Stimulated activated memory B cell treated with anti-CD40 and anti-IgM and Interleukin-4, amounts not matched to agents 10 μg/mL and 1 μg/mL and 100 μg/mL, for 72 hours (primary cell): ENCODE measurements around the gene XCR1.

Experiments
- ATAC-seq: fragments of 150-1000 bp; cut with Tn5 transposase; 2 replicates; pipeline ENCODE4 v1.10.0; 2021
- H3K27ac Mint-ChIP-seq: one replicate; pipeline ENCODE4 v1.8.0; 2022; ENCODE audit warnings: mild to moderate bottlenecking, mixed read lengths
- H3K27me3 Mint-ChIP-seq: one replicate; pipeline ENCODE4 v1.8.0; 2022; ENCODE audit warnings: mixed read lengths
- H3K36me3 Mint-ChIP-seq: one replicate; pipeline ENCODE4 v1.8.0; 2022; ENCODE audit warnings: mixed read lengths
- H3K4me1 Mint-ChIP-seq: one replicate; pipeline ENCODE4 v1.8.0; 2022; ENCODE audit warnings: mixed read lengths
- H3K4me3 Mint-ChIP-seq: one replicate; pipeline ENCODE4 v1.8.0; 2022; ENCODE audit warnings: mild to moderate bottlenecking, moderate library complexity, mixed read lengths
- H3K9me3 Mint-ChIP-seq: one replicate; pipeline ENCODE4 v1.8.0; 2022; ENCODE audit warnings: mixed read lengths

XCR1 gene

DNA sequence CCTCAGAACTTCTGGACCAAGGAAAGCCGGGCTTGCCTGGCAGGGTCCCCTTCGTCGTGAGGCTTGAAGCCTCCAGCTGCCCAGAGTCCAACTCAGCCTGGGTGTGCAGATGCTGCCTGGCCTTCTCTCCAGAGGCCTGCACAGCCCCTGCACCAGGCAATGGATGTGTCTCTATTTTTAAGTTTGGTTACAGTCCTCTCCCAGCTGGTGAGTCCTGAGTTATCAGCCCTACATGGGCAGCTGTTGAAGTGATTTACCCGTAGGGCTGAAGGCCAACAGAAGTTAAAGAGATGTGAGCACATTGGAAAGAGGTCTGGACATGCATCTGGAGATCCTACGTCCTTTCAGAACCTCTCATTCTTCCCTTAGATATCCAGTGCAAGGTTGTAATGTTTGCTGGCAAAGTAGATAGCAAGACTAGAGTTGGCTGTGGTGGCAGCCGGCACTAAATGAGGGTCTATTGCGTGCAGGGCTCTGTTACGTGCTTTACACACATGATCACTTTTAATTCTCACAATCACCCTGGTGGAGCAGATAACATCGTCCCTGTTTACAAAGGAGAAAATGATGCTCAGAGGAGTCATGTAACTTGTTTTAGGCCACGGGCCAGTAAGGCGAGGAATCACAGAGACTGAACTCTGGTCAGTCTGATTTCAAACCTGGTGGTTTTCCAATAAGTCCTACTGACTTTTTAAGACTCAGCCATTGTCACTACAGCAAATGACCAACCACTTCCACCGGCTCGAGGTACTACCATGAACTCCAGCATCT, 41.6 kb downstream of the XCR1 start:
- Mint-ChIP-seq H3K27me3 (no peaks in the 10 kb centered on the region), H3K4me1 (peaks cover 52% of the 10 kb centered on the region), H3K9me3 (no peaks in the 10 kb centered on the region), H3K4me3 (no peak overlapping the region), H3K36me3 (peaks cover 22% of the 10 kb centered on the region), H3K27ac (no peak overlapping the region)
- ATAC-seq: no peak

DNA sequence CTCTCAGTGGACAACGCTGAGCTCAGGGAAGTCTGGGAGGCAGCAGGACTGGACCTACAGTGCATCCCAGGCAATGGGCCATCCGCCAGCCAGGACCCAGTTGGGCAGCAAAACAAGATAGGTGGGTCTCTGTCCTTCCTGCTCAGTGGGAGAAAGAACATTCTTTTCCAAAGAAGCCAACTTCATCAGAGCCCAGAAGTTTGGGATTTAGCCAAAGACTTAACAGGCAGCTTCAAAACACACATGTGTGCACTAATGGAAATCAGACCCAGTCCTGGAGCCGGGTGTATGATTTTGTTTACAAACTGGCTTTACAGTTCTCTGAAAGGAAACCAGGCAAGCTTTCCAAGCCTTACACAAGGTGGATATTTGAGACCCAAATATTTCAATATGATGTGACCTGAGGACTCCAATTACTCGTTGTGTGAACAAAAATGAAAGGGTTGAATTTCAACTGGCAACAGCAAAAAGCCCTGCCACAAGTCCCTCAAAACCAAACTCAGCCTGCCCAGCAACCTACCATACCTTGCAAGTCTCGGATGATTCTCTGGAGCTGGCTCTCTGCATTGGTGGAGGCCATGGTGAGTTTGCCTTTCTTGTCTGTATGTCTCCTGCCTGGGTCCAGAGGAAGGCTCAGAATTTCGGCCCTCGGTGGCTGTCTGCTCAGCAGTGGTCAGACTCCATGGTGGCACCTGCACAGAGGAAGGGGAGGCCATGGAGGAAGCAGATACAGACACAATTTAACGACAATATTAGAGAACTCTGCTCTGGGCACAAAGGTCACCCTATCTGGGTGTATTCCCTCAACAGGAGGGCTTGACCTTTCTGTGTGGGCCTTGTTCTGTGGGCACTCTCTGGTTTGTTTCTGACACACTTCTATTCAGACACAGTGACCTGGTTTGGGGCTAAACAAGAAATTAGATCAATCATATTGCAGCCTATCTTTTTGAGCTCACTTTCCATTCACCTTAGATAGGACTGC, 42.7 kb downstream of the XCR1 start:
- peaks cover 48% of the 10 kb centered on the region for H3K4me1 Mint-ChIP-seq

DNA sequence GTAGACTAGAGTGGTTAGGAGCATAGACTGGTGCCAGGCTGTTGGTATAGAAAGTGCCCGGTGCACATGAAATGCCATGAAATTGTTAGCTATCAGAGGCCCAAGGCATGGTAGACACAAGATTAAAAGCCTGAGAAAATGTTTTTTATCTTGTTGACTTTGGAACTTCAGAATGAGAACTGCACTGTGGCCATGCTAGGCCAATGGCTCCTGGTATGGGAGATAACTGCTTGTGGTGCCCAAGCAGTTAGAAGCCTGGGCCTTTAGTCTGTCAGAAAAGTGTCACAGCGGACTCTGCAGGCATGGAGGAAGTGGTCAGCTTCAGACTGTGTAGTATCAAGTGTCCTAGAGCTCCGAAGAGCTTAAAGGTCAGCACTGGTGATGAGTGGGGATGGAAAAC, 43.5 kb downstream of the XCR1 start:
- Mint-ChIP-seq H3K27ac (no peak overlapping the region), H3K4me1 (peaks cover 46% of the 10 kb centered on the region), H3K27me3 (no peaks in the 10 kb centered on the region), H3K36me3 (peaks cover 24% of the 10 kb centered on the region), H3K4me3 (no peak overlapping the region), H3K9me3 (no peaks in the 10 kb centered on the region)
- no peak for ATAC-seq

More for the DNA sequence above, 42.7 kb downstream of the XCR1 start:
- no peaks in the 10 kb centered on the region for H3K27me3 Mint-ChIP-seq
- no peak overlapping the region for H3K27ac Mint-ChIP-seq
- no peak overlapping the region for H3K4me3 Mint-ChIP-seq
- no peak for ATAC-seq
- H3K9me3 Mint-ChIP-seq: no peaks in the 10 kb centered on the region
- peaks cover 22% of the 10 kb centered on the region for H3K36me3 Mint-ChIP-seq

DNA sequence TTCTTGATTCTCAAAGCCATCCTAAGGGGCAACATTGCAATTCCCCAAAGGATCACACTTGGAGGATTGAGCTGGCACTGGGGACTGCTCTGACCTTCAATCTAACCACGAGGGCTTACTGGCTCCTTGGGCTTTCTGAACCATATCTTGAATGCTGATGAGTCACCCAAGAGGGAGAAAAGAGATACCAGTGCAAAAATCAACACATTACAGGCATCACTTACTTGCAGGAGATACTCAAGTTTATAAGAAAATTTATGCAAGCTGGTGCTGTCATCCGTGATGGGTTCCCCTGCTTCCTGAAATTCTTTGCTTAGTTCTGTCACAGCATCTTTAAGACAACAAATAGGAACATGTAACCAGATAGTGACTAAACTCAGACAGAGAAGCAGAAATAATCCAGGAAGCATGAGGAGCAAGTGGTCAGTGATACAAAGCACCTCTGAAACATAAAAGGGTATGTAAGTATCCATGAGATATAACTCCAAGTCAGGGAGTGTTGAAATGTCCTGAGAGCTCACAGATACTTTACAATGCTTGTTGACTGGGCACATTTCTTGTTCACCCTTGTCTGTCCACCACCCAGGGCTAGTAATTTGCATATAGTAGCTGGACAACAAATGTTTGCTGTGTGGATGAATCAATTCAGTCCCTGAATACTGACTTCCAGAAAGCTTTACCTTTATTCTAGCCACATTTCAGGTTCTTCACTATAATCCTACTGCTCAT, 45.8 kb downstream of the XCR1 start:
- peak overlapping the region; percentile 25 for H3K4me3 Mint-ChIP-seq
- no peaks in the 10 kb centered on the region for H3K9me3 Mint-ChIP-seq
- H3K27me3 Mint-ChIP-seq: no peaks in the 10 kb centered on the region
- ATAC-seq: peak; percentile 68
- H3K4me1 Mint-ChIP-seq: peaks cover 32% of the 10 kb centered on the region
- peaks cover 34% of the 10 kb centered on the region for H3K36me3 Mint-ChIP-seq
- peak overlapping the region; percentile 26 for H3K27ac Mint-ChIP-seq

DNA sequence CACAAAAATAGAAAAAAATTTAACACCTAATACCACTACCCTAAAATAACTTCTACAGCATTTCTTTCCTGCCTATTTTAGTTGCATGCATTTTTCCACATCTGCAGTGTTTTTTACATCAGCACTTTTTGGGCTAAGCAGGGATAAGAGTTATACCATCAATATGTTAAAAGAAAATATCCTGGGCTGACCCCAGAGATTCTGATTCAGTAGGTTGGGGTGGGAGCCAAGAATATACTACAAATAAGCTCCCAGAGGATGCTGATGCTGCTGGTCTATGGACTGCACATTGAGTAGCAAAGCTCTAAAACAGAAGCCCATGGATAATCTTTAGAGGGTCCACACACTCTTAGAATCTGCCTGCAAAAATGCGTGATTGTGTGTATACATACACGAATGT, 46.5 kb downstream of the XCR1 start:
- peaks cover 40% of the 10 kb centered on the region for H3K36me3 Mint-ChIP-seq
- no peaks in the 10 kb centered on the region for H3K9me3 Mint-ChIP-seq
- no peaks in the 10 kb centered on the region for H3K27me3 Mint-ChIP-seq
- H3K4me1 Mint-ChIP-seq: peaks cover 26% of the 10 kb centered on the region
- H3K4me3 Mint-ChIP-seq: no peak overlapping the region
- H3K27ac Mint-ChIP-seq: peak overlapping the region; percentile 26
- no peak for ATAC-seq

DNA sequence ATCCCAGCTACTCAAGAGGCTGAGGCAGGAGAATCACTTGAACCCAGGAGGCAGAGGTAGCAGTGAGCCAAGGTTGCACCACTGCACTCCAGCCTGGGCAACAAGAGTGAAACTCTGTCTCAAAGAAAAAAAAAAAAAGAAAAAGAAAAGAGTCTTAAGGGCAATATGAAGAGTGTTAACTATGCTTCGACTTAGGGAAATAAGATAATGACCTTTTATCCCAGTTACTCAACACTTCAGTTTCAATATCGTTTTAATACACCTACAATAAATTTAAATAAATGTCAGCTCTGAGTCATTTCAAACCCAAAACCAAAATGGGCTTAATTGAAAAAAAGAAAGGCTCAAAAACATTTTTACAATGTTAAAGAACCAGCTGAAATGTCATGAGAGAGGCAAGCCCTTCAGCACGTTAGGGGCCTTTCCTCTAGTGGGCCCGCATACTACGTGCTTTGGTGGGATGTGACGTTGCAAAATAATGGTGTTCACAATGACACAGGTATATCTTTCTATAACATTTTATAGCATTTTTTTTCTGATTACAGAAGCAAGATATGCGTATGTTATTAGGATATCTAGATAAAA, 47.0 kb downstream of the XCR1 start:
- Mint-ChIP-seq H3K4me3 (no peak overlapping the region), H3K27ac (peak overlapping the region; percentile 67), H3K36me3 (peaks cover 45% of the 10 kb centered on the region), H3K4me1 (peaks cover 26% of the 10 kb centered on the region), H3K9me3 (no peaks in the 10 kb centered on the region), H3K27me3 (no peaks in the 10 kb centered on the region)
- ATAC-seq: peak; percentile 59

DNA sequence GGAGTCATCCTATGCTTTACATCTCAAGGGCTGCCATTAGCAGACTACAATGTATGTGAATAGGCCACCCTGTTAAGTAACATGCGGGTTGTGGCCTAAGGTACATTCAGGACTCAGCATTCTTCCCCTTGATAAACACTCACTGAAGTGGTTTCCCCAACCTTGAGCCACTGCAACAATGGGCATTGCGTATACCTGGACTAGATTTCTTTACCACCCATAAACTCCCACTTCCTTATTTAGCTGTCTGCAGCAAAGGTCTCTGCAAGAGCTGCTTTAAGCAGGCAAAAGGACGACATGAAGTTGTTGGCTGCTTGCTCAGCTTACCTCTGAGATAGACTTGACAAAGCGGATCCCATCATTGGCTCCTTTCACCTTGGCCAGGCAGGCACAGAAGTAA, 47.9 kb downstream of the XCR1 start:
- H3K4me1 Mint-ChIP-seq: peaks cover 26% of the 10 kb centered on the region
- peaks cover 53% of the 10 kb centered on the region for H3K36me3 Mint-ChIP-seq
- H3K27me3 Mint-ChIP-seq: no peaks in the 10 kb centered on the region
- peak; percentile 87 for ATAC-seq
- no peaks in the 10 kb centered on the region for H3K9me3 Mint-ChIP-seq
- H3K27ac Mint-ChIP-seq: peak overlapping the region; percentile 67
- peak overlapping the region; percentile 21 for H3K4me3 Mint-ChIP-seq

DNA sequence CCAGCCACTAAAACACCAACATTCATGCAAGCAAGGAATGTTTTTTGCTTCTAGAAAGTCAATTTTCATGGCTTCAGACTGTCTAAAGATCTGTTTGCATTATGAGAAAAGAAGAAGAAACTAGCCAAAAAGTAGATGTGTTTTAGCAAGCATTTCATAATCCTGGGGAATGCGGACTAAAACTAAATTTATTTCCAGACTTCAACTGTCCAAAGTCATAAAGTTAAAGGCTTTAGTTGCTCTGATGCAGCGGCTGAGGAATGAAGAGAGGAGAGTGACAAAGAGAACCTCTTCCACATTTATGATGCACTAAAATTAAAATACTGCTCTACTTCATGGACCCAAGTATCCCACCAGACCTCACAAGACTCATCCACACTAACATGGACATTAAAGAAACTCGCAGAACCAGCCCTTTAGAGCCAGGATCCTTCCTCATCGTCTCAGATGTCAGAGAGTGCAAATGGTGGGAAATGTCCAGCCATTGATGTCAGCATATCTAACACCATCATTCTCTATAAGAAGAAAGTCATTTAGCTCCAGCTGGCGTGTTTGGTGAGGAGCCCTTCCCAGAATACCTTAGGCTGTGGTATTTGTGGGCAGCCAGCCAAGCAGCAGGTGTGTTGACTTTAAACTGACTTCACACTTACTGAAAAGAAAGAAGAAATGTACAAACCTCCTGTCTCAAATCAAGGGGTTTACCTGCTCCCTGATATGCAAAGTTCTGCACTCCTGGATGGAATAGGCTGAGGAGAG, 49.1 kb downstream of the XCR1 start:
- H3K4me3 Mint-ChIP-seq: no peak overlapping the region
- H3K27ac Mint-ChIP-seq: peak overlapping the region; percentile 67
- peaks cover 26% of the 10 kb centered on the region for H3K4me1 Mint-ChIP-seq
- no peaks in the 10 kb centered on the region for H3K9me3 Mint-ChIP-seq
- no peaks in the 10 kb centered on the region for H3K27me3 Mint-ChIP-seq
- ATAC-seq: no peak
- peaks cover 45% of the 10 kb centered on the region for H3K36me3 Mint-ChIP-seq

DNA sequence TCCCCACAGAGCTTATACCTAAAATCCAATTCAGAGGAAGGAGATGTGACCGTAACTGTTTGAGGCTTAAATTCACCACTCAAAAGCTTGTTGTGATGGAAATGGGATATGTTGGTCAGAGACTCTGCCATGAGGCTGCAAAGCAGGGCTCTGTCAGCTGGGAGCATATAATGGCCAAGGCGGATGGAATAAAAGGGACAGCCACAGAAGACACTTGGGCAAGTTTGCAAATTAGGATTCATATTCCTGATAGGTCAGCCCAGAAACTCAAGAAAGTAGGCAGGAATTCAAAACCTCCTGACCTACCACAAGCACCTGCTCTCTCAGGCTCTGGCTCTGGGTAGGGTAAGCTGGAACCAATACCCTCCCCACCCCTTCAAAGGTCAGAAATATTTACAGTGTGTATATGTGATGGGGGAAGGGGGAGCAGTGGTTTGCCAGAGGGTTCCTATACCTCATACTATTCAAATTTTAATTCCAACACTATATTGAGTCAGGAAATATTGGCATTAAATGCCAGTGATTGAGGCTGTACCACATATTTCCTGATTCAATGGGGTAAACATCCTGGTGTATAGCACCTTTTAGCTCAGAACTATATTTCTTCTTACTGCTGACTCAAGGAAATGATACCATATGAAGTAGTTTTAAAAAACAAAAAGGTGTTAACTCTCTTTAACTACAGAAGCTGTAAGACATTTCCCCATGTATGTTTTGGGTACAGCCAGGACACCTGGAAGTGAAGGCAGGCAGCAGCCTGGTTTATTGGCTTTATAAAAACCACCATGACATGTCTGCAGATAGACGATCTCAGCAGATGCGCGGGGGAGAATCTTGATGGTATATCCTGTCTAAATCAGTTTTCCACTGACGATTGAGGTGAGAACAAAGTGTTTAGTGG, 50.8 kb downstream of the XCR1 start:
- peaks cover 40% of the 10 kb centered on the region for H3K4me1 Mint-ChIP-seq
- no peaks in the 10 kb centered on the region for H3K9me3 Mint-ChIP-seq
- peaks cover 36% of the 10 kb centered on the region for H3K36me3 Mint-ChIP-seq
- ATAC-seq: no peak
- no peak overlapping the region for H3K27ac Mint-ChIP-seq
- no peak overlapping the region for H3K4me3 Mint-ChIP-seq
- H3K27me3 Mint-ChIP-seq: no peaks in the 10 kb centered on the region

DNA sequence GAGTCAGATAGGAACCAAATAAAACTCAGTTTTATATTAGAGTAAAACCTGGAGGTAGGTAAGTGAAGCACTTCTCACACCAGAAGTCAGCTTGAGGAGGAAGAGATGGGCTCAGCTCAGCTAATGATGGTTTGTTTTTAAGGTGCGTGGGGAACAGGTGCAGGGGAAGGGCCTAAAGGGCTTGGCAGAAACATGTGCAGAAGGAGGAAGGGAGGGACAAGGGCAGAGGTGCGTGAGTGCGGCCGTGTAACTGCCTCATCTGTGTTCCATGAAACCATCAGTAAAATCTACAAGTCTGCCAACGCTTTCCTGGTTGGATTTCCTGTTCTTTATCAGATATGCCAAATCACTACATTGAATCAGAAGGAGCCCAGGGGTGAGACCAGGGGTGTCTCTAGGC, 51.6 kb downstream of the XCR1 start:
- ATAC-seq: no peak
- Mint-ChIP-seq H3K36me3 (peaks cover 37% of the 10 kb centered on the region), H3K27me3 (no peaks in the 10 kb centered on the region), H3K4me1 (peaks cover 34% of the 10 kb centered on the region), H3K9me3 (no peaks in the 10 kb centered on the region), H3K4me3 (no peak overlapping the region), H3K27ac (peak overlapping the region; percentile 46)

DNA sequence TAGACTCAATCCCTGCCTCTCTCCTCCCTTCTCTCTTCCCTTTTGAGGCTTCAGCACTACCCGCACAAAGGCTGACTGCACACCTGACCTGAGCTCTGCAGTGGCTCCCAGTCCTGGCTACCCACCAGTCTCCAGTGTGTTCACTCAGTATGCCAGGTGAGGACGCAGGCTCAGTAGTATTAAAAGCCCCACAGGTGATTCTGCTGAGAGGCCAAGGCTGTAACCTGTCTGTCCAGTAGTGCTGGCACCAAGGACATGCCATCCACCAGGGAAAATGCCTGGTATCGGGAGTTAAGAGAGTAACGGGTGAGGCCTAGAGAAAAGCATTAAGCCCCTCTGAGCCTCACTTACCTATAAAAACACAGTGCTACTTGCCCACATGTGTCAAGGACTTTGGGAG, 52.6 kb downstream of the XCR1 start:
- H3K4me1 Mint-ChIP-seq: peaks cover 28% of the 10 kb centered on the region

DNA sequence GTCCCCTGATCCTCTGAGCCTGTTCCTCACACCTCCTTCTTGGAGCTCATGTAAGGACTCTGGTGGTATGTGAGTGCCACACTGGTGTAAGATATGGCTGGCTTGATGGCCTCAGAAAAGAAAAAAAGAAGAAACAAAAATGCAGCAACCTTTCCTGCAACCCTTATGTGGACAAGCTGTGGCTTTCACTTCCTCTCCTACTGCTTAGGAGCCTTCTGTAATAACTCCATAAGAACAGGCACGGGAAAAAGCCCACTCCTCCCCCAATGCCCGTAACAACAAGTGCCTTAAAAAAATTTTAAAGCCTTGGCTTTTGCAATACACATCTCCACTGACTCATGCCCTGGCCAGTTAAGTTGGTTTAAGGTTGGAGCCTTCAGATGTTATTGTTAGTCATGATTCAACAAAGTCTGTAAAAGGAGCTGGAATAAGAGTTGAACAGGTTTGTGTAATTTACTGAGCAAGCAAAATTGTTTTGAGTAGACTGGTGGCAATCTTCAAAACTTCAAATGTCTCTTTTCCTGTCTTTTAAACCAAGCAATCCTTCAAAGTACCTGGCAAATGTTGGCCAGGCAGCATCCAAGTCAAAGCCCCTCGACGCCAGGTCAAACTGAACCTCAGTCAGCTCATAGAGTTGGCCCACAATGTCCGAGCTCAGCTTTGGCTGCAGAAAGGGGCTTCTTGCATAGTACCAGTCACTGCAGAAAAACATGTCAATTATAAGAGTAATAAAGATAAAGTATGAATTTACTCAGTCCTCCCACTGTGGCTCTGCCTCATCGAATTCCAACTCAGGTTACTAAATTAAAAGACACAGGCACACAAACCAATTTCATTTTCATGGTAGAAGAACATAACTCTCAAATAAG, 54.5 kb downstream of the XCR1 start:
- no peaks in the 10 kb centered on the region for H3K9me3 Mint-ChIP-seq
- no peak overlapping the region for H3K27ac Mint-ChIP-seq
- peaks cover 24% of the 10 kb centered on the region for H3K4me1 Mint-ChIP-seq
- ATAC-seq: peak; percentile 88
- H3K27me3 Mint-ChIP-seq: no peaks in the 10 kb centered on the region
- peaks cover 38% of the 10 kb centered on the region for H3K36me3 Mint-ChIP-seq
- H3K4me3 Mint-ChIP-seq: no peak overlapping the region

More for the DNA sequence above, 52.6 kb downstream of the XCR1 start:
- Mint-ChIP-seq H3K27ac (no peak overlapping the region), H3K4me3 (no peak overlapping the region), H3K9me3 (no peaks in the 10 kb centered on the region), H3K36me3 (peaks cover 43% of the 10 kb centered on the region), H3K27me3 (no peaks in the 10 kb centered on the region)
- no peak for ATAC-seq

DNA sequence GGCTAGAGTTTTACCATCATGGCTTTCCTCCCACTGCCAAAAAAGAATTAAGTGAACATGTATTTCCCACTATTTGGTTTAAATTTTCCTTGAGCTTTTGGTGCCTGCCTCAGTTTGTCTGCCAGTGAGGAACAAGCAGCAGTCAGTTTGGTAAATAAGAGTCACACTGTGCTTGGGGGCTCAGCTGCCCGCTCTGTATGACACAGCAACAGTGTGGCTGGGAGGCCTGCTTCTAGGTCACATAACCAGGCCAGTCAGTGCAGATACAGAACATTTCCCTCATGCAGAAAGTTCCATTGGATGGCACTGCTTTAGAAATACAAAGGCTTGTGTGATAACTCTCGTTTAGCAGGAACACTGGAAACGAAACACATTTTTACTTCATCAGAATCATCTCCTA, 57.3 kb downstream of the XCR1 start:
- H3K4me1 Mint-ChIP-seq: peaks cover 39% of the 10 kb centered on the region
- no peak for ATAC-seq
- H3K36me3 Mint-ChIP-seq: peaks cover 48% of the 10 kb centered on the region
- no peak overlapping the region for H3K4me3 Mint-ChIP-seq
- H3K9me3 Mint-ChIP-seq: no peaks in the 10 kb centered on the region
- H3K27me3 Mint-ChIP-seq: no peaks in the 10 kb centered on the region
- no peak overlapping the region for H3K27ac Mint-ChIP-seq
